ENCODE results near the gene FOLR3.

GRCh38 chr11:72119198-72119597 lies 16.3 kb upstream of the FOLR3 start:
- TF ChIP-seq CTCF (IDR thresholded peaks at IDR 0.05) = no peak
- no peak for TF ChIP-seq POLR2A (IDR thresholded peaks at IDR 0.05)

All from thyroid gland (tissue), 4 donors.